Bone marrow (tissue), 2 donors: ENCODE results near the gene PFAS.

Experiments
- DNase-seq, 2 donors: peaks; one replicate each; lab custom pipeline; 2025; lab: John Stamatoyannopoulos, UW

The PFAS gene

DNA sequence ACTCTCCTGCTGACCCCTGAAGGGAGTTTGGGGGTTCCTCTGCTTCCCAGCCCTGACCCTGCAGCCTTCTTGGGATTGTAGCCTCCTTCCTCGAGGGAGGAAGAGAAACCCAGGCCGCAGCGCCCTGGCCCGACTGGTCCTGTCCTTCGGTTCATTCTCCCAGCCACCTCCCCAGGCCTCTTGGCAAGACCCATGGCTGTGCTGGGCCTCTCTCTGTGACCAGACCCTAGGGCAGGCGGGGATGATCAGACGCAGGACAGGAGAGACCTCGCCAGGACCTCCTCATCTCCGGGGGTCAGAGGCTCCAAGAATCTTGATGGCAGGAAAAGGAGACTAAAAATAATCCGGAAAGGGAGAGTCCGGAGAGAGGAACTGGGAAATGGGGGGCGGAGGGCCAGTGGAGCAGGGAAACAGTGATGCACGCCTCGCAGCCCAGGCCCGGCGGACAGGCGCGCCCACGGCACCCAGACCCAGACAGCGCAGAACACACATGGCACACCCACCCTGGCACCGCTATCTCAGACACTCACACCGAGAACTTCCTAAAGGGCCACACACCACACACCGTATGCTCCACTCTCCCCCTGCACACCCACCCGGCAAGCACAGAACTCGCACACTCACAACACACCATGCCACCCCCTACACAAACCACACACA, 62.2 kb downstream of the PFAS start:
- no peak for DNase-seq

GRCh38 chr17:8312251-8312650, 63.2 kb downstream of the PFAS start:
- DNase-seq, result no peak

- no peak for DNase-seq
Measured at GRCh38 chr17:8312726-8313600, 63.9 kb downstream of the PFAS start.

DNA sequence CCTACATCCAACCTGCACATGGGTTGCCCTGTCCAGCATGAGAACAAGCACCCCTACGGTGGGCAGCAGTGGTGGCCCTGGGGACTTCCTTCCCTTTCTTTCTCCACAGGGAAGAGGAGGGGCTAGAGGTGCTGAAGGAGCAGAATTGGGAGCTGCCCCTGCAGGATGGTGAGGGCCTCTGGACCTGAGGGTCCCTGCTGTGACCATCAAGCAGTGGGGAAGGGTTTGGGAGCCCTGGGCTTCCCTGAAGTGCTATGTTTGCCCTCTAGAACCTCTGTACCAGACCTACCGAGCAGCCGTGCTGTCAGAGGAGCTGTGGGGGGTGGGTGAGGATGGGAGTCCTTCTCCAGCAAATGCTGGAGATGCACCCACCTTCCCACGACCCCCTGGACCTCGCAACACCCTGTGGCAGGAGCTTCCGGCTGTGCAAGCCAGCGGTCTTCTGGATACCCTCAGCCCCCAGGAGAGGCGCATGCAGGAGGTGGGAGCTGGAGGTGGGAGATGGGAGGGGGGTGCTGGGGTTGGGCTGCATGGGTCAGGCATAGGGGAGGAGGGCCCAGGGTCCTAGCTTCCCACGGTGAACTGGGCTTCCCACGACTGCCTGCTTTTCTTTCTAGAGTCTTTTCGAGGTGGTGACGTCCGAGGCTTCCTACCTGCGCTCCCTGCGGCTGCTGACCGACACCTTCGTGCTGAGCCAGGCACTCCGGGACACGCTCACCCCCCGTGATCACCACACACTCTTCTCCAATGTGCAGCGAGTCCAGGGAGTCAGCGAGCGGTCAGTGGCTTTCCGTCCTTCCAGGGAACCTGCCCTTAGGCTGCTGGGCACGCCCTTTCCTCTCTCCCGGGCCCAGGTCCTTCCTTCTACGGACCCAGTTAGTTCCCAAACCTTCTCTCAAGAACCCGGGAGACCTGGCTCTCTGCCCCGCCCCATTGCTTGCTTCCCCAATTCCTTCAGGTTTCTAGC, 66.0 kb downstream of the PFAS start:
- DNase-seq, result no peak

DNA sequence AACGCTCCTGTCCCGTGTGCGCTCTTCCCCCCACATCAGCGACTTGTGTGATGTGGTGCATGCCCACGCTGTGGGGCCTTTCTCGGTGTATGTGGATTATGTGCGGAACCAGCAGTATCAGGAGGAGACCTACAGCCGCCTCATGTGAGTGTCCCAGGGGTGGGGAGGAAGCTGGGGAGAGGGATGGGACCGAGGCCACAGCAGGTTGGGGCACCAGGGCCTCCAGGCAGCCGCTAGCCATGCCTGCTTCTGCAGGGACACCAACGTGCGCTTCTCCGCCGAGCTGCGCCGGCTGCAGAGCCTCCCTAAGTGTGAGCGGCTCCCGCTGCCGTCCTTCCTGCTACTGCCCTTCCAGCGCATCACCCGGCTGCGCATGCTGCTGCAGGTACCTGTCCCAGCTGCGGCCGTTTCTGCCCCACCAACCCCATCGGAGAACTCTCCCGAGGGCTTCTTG, 66.7 kb downstream of the PFAS start:
- no peak for DNase-seq

GRCh38 chr17:8318010-8318935, 69.2 kb downstream of the PFAS start:
- DNase-seq, result no peak
